NCI-H526 treated with DMSO at 0.1 percent for 48 hours (cell line): ENCODE results near the gene ZNF516.
"Not testable (repeated sequence)": the region's sequence is repeated elsewhere in the genome, so short reads cannot be mapped to it uniquely, and the experiment has no call there.

Source experiments
- DNase-seq: peaks from one replicate; lab custom pipeline; 2025; lab: John Stamatoyannopoulos, UW

Gene ZNF516

GRCh38 chr18:76495006-76495370 is at the start of gene ZNF516:
TSS of gene ZNF516 (minus strand) at chr18:76495242. CDS start at chr18:76443054, 52,188 bp downstream.
- DNase-seq: peak; percentile 20

- DNase-seq: no peak
Measured at GRCh38 chr18:76538846-76539245, 43.8 kb upstream of the ZNF516 start.

GRCh38 chr18:76537621-76538020 is 42.6 kb upstream of the ZNF516 start:
- no peak for DNase-seq

GRCh38 chr18:76536593-76536992 is 41.6 kb upstream of the ZNF516 start:
- not testable (repeated sequence) for DNase-seq

- no peak for DNase-seq
Measured at GRCh38 chr18:76532875-76533274, 37.8 kb upstream of the ZNF516 start.

GRCh38 chr18:76530846-76531245 is 35.8 kb upstream of the ZNF516 start:
- no peak for DNase-seq

GRCh38 chr18:76530391-76530790 is 35.3 kb upstream of the ZNF516 start:
- DNase-seq: no peak

GRCh38 chr18:76529433-76529811 is 34.4 kb upstream of the ZNF516 start:
- no peak for DNase-seq

GRCh38 chr18:76528477-76529432 is 33.7 kb upstream of the ZNF516 start:
- peak; percentile 12 for DNase-seq

GRCh38 chr18:76525911-76526310 is 30.9 kb upstream of the ZNF516 start:
- DNase-seq: no peak

GRCh38 chr18:76524900-76525698 is 30.1 kb upstream of the ZNF516 start:
- peak; percentile 59 for DNase-seq

GRCh38 chr18:76524477-76524876 is 29.4 kb upstream of the ZNF516 start:
- DNase-seq: no peak

- DNase-seq: no peak
Measured at GRCh38 chr18:76522551-76522950, 27.5 kb upstream of the ZNF516 start.

GRCh38 chr18:76522122-76522503 is 27.1 kb upstream of the ZNF516 start:
- DNase-seq: no peak

GRCh38 chr18:76521417-76522121 is 26.5 kb upstream of the ZNF516 start:
- DNase-seq: no peak

- DNase-seq: no peak
Measured at GRCh38 chr18:76518860-76519538, 24.0 kb upstream of the ZNF516 start.

- peak; percentile 57 for DNase-seq
Measured at GRCh38 chr18:76518123-76518859, 23.2 kb upstream of the ZNF516 start.

GRCh38 chr18:76515576-76515975 is 20.5 kb upstream of the ZNF516 start:
- no peak for DNase-seq

GRCh38 chr18:76514573-76514972 is 19.5 kb upstream of the ZNF516 start:
- no peak for DNase-seq

GRCh38 chr18:76507830-76508385 is 12.9 kb upstream of the ZNF516 start:
- no peak for DNase-seq
